ENCODE measurements around the gene STIL. TPM values are rescaled to one million over a fixed set of nuclear protein-coding genes. Genes with fewer than 3 reads are reported as not detected.

STIL gene
- total and polyA plus RNA-seq, 2 donors (not counting 3 experiments of a cell fraction or from before 2014, with no cell fraction given): 10.3 to 28.1 TPM

DNA sequence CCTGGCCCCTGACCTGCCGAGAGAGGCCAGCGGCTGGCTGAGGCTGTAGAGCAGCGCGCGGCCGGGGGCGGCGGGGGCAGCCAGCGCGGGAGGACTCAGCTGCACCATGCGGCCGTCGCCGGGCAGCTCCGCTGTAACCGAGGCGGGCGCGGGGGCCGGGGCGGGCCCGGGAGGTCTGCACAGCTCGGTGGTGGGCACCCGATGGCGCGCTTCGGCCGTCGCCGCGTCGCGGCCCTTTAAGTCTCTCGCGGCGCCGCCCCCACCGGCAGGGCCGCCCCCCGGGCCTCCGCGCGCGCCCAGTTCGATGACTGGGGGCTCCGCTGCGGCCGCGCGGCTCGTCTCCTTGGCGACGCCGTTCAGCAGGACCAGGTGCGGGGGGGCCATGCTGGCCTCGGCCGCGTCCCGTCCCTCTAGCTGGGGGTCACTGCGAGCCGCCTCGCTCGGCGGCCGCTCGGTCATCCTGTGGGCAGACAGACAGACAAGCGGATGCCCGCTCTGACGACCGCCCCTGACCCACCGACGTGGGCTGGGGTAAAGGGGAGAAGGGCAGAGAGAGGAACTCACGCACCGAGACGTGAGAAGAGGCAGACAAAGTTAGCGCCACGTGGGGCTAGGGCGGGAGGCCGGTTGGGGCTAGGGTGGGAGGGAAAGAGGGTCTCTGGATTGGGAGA is 88.4 kb downstream of the STIL start:
- Histone ChIP-seq H4K20me1 (replicated peaks; ENCODE audit: control insufficient read depth, extremely low read depth, insufficient read depth, low read length) (no peaks in the 10 kb centered on the region), H3K9me1 (replicated peaks; ENCODE audit: control insufficient read depth, extremely low read depth, insufficient read depth, low read length) (no peaks in the 10 kb centered on the region), H3K4me2 (ENCODE audit: insufficient read depth, low read length) (peak overlapping the region; percentile 97), H3K36me3 (ENCODE audit: control insufficient read depth in 2 of 2, extremely low read depth in 1 of 2, insufficient read depth in 2 of 2, low read length in 2 of 2) (peaks cover 6 to 32% of the 10 kb centered on the region in 2 experiments), H2AFZ (ENCODE audit: low read depth, low read length) (peak overlapping the region; percentile 50), H3K27me3 (ENCODE audit: control insufficient read depth in 2 of 2, insufficient read depth in 2 of 2, low read length in 2 of 2) (no peaks in the 10 kb centered on the region), H3K9ac (replicated peaks; ENCODE audit: extremely low read depth, insufficient read depth, low read length) (peak overlapping the region; percentile 64), H3K4me3 (replicated peaks in 1 of 3; ENCODE audit: insufficient read depth in 1 of 3, low read depth in 1 of 3, low read length in 3 of 3) (peak overlapping the region; percentile 3 to 41 (median 6)), H3K27ac (ENCODE audit: insufficient read depth, low read depth, low read length) (peak overlapping the region; percentile 65), H3K9me3 (replicated peaks; ENCODE audit: control insufficient read depth, insufficient read depth, low read length) (no peaks in the 10 kb centered on the region), H3K79me2 (ENCODE audit: control insufficient read depth, insufficient read depth, low read length) (peaks cover 62% of the 10 kb centered on the region), H3K4me1 (ENCODE audit: control insufficient read depth, extremely low read depth, insufficient read depth, low read length) (peaks cover 37% of the 10 kb centered on the region)
- CTCF ChIA-PET: interaction anchor here (1.1 to 7.0 kb wide), 5 partner anchors 10 to 46 kb away, joined by 5 to 76 read pairs (median 34); no protein-coding TSS in a partner anchor
- POLR2A ChIA-PET: interaction anchor here (2.0 to 2.2 kb wide), 2 partner anchors 12 to 14 kb away, joined by 4 to 9 read pairs; no protein-coding TSS in a partner anchor
- intact Hi-C loops (cut with micrococcal nuclease): loop anchor here (1.0 kb wide), 1 partner anchor 32 kb away; no protein-coding TSS in a partner anchor
- no TSS peak for BruUV-seq (replicated peaks)
- FAIRE-seq: peak; percentile 55
- dilution Hi-C loops (cut with MboI; ENCODE audit: extremely low pct_ligation_motif_present, low sequenced_read_pairs): no loop called here
- TF ChIP-seq, protein P1, sequence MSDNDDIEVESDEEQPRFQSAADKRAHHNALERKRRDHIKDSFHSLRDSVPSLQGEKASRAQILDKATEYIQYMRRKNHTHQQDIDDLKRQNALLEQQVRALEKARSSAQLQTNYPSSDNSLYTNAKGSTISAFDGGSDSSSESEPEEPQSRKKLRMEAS (IDR thresholded peaks at IDR 0.05; ENCODE audit: insufficient read depth, insufficient read length): peak; percentile 11
- TF ChIP-seq MYC (IDR thresholded peaks at IDR 0.05; ENCODE audit: low read depth, low read length): no peak
- TF ChIP-seq POLR2AphosphoS5 (IDR thresholded peaks at IDR 0.05; ENCODE audit: insufficient read depth, low read depth, low read length): peak; percentile 14
- DNase-seq (ENCODE audit: low read depth, low spot score): peak; percentile 48

DNA sequence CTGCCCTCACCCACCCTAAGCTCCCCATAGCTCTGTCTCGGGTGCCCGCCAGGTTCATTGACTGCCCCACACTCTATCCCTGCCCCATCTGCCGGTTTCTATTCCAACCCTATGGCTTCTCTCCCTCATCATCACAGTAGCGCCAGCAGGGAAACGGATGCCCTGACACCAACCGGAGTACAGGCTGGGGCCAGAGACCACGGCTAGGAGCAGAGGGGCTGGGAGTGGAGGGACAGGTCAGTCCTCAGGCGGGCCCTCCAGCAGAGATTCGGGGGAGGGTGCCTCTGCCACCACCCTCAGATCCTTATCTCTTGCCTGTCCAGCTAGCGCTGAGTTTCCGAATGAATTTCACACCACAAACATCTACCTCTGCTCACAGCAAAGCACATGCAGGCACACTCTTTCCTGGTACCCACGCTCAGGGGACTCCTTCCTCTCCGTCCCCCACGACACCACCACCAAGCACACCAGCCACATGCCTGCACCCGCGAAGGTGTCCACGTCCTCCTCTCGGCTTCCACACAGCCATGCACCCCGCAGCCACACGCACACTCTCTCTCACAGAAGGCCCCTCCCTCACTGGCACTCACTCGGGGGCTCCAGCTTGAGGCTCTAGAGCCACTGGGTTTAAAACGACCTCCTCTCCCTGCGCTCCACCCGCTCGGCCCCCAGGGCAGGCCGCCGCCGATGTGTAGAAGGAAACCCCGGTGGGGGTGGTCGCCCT is 89.1 kb downstream of the STIL start:
- intact Hi-C loops (cut with micrococcal nuclease): no loop called here
- no peak overlapping the region for H2AFZ ChIP-seq (ENCODE audit: low read depth, low read length)
- POLR2A ChIA-PET: interaction anchor here (2.2 kb wide), 1 partner anchor 13 kb away, joined by 9 read pairs; no protein-coding TSS in a partner anchor

More for the DNA sequence above, 89.1 kb downstream of the STIL start:
- H3K4me1 ChIP-seq (ENCODE audit: control insufficient read depth, extremely low read depth, insufficient read depth, low read length): peaks cover 37% of the 10 kb centered on the region
- H4K20me1 ChIP-seq (replicated peaks; ENCODE audit: control insufficient read depth, extremely low read depth, insufficient read depth, low read length): no peaks in the 10 kb centered on the region
- no peak overlapping the region for H3K9ac ChIP-seq (replicated peaks; ENCODE audit: extremely low read depth, insufficient read depth, low read length)
- peak overlapping the region; percentile 29 for H3K4me2 ChIP-seq (ENCODE audit: insufficient read depth, low read length)
- TF ChIP-seq, protein P1 (IDR thresholded peaks at IDR 0.05; ENCODE audit: insufficient read depth, insufficient read length): no peak
- no peak overlapping the region for H3K27ac ChIP-seq (ENCODE audit: insufficient read depth, low read depth, low read length)
- dilution Hi-C loops (cut with MboI; ENCODE audit: extremely low pct_ligation_motif_present, low sequenced_read_pairs): no loop called here
- FAIRE-seq (peak; percentile 58), DNase-seq (ENCODE audit: low read depth, low spot score) (no peak)
- H3K27me3 ChIP-seq (ENCODE audit: control insufficient read depth in 2 of 2, insufficient read depth in 2 of 2, low read length in 2 of 2): no peaks in the 10 kb centered on the region
- peaks cover 6 to 39% of the 10 kb centered on the region in 2 experiments for H3K36me3 ChIP-seq (ENCODE audit: control insufficient read depth in 2 of 2, extremely low read depth in 1 of 2, insufficient read depth in 2 of 2, low read length in 2 of 2)
- BruUV-seq (replicated peaks): no TSS peak
- peaks cover 55% of the 10 kb centered on the region for H3K79me2 ChIP-seq (ENCODE audit: control insufficient read depth, insufficient read depth, low read length)
- no peaks in the 10 kb centered on the region for H3K9me1 ChIP-seq (replicated peaks; ENCODE audit: control insufficient read depth, extremely low read depth, insufficient read depth, low read length)
- H3K9me3 ChIP-seq (replicated peaks; ENCODE audit: control insufficient read depth, insufficient read depth, low read length): no peaks in the 10 kb centered on the region
- H3K4me3 ChIP-seq (replicated peaks in 1 of 3; ENCODE audit: insufficient read depth in 1 of 3, low read depth in 1 of 3, low read length in 3 of 3): peak overlapping the region in 1 of 3 experiments; percentile 41
- CTCF ChIA-PET: interaction anchor here (1.1 to 7.0 kb wide), 4 partner anchors 11 to 38 kb away, joined by 5 to 76 read pairs (median 44); no protein-coding TSS in a partner anchor
